SK-N-SH (cell line): ENCODE data around the gene MYO15B. TPM values are rescaled to one million over a fixed set of nuclear protein-coding genes. Genes with fewer than 3 reads are reported as not detected.

Experiments
- CTCF ChIA-PET: fragments of 300-600, 350-600 bp; formaldehyde crosslinking; extraction: SDS; loops from one replicate; lab custom pipeline; 2021; lab: Yijun Ruan, JAX
- POLR2A ChIA-PET: fragments of 350-600 bp; sonication (Branson Sonifier 250); formaldehyde crosslinking; extraction: SDS; loops from one replicate; lab custom pipeline; 2020; ENCODE audit warnings: antibody characterized with exemption, inconsistent platforms; lab: Yijun Ruan, JAX
- DNase-seq: peaks from one replicate; pipeline ENCODE4 v3.0.0; 2012
- H2AFZ ChIP-seq: fragments of 200-600 bp; sonication (generic); 2 replicates; pipeline ENCODE4 v1.8.1; 2016; ENCODE audit warnings: antibody characterized with exemption, mild to moderate bottlenecking, low read depth
- H3F3A ChIP-seq: fragments of 200-600 bp; sonication (generic); replicated peaks from 2 replicates; pipeline ENCODE3; 2016; ENCODE audit warnings: antibody characterized with exemption, mild to moderate bottlenecking; ENCODE audit not compliant: insufficient read depth
- H3K27ac ChIP-seq, 2 experiments: fragments of 200-500 bp in 1 of 2; fragments of 200-600 bp in 1 of 2; sonication (Bioruptor generic) in 1 of 2; sonication (generic), shearing (Covaris generic) in 1 of 2; 2 replicates each; pipeline versions ENCODE4 v1.5.1 to v1.6.1; 2014 to 2016; ENCODE audit warnings: low read depth in 2 of 2, inconsistent platforms in 1 of 2, low read length in 1 of 2, mild to moderate bottlenecking in 1 of 2, mixed read lengths in 1 of 2
- H3K27me3 ChIP-seq: fragments of 200-600 bp; sonication (generic), shearing (Covaris generic); 2 replicates; pipeline ENCODE4 v1.6.1; 2016; ENCODE audit warnings: mixed run types; ENCODE audit not compliant: insufficient read depth
- H3K36me3 ChIP-seq, 2 experiments: fragments of 200-500 bp in 1 of 2; fragments of 200-600 bp in 1 of 2; sonication (Bioruptor generic) in 1 of 2; sonication (generic) in 1 of 2; replicated peaks in 1 of 2; 2 replicates each; pipeline versions ENCODE3 to v1.5.1; 2014 to 2016; ENCODE audit warnings: low read length in 1 of 2, mild to moderate bottlenecking in 1 of 2; ENCODE audit not compliant: insufficient read depth in 2 of 2, control insufficient read depth in 1 of 2
- H3K4me1 ChIP-seq, 2 experiments: fragments of 200-500 bp in 1 of 2; fragments of 200-600 bp in 1 of 2; sonication (Bioruptor generic) in 1 of 2; sonication (generic), shearing (Covaris generic) in 1 of 2; 2 replicates each; pipeline versions ENCODE4 v1.5.1 to v1.6.1; 2014 to 2016; ENCODE audit warnings: low read depth in 1 of 2, low read length in 1 of 2, mixed run types in 1 of 2; ENCODE audit not compliant: insufficient read depth in 2 of 2, control insufficient read depth in 1 of 2
- H3K4me2 ChIP-seq: fragments of 200-600 bp; sonication (generic), shearing (Covaris generic); 2 replicates; pipeline ENCODE4 v1.6.1; 2017; ENCODE audit warnings: mixed run types
- H3K4me3 ChIP-seq, 2 experiments: fragments of 200-500 bp in 1 of 2; fragments of 200-600 bp in 1 of 2; sonication (Bioruptor generic) in 1 of 2; sonication (generic), shearing (Covaris generic) in 1 of 2; 2 replicates each; pipeline versions ENCODE4 v1.5.1 to v1.8.1; 2014 to 2016; ENCODE audit warnings: low read depth in 2 of 2, inconsistent platforms in 1 of 2, low read length in 1 of 2, mild to moderate bottlenecking in 1 of 2, mixed read lengths in 1 of 2, moderate library complexity in 1 of 2
- H3K79me2 ChIP-seq: fragments of 200-600 bp; sonication (generic); 2 replicates; pipeline ENCODE4 v1.8.1; 2017; ENCODE audit warnings: mild to moderate bottlenecking; ENCODE audit not compliant: insufficient read depth
- H3K9ac ChIP-seq: fragments of 200-600 bp; sonication (generic); 2 replicates; pipeline ENCODE4 v1.6.1; 2017; ENCODE audit warnings: mixed run types
- H3K9me2 ChIP-seq: fragments of 200-600 bp; sonication (generic); 2 replicates; pipeline ENCODE4 v1.6.1; 2017; ENCODE audit warnings: mixed run types
- H3K9me3 ChIP-seq: fragments of 200-600 bp; sonication (generic); 2 replicates; pipeline ENCODE4 v1.6.1; 2017; ENCODE audit warnings: mixed run types, mild to moderate bottlenecking, moderate library complexity
- H4K20me1 ChIP-seq: fragments of 200-600 bp; sonication (generic); 2 replicates; pipeline ENCODE4 v1.6.1; 2017; ENCODE audit warnings: mild to moderate bottlenecking, mixed run types; ENCODE audit not compliant: insufficient read depth
- CHD2 ChIP-seq: fragments of 150-350 bp; IDR thresholded peaks from 2 replicates; pipeline ENCODE4 v1.6.1; 2018; ENCODE audit warnings: low read length; ENCODE audit not compliant: partially characterized antibody
- ELF1 ChIP-seq: IDR thresholded peaks from 2 replicates; pipeline ENCODE4 v1.4.0; 2012
- EP300 ChIP-seq, 2 experiments: IDR thresholded peaks; 2 replicates each; pipeline versions ENCODE4 v1.4.0 to v1.6.1; 2012; ENCODE audit warnings: borderline replicate concordance in 1 of 2, low read depth in 1 of 2, low read length in 1 of 2
- EZH2phosphoT487 ChIP-seq: fragments of 200-600 bp; sonication (generic); IDR thresholded peaks from 2 replicates; pipeline ENCODE4 v1.6.1; 2017; ENCODE audit warnings: low read depth, mixed run types, mild to moderate bottlenecking, antibody characterized with exemption, moderate library complexity, borderline replicate concordance
- FOSL2 ChIP-seq: IDR thresholded peaks from 2 replicates; pipeline ENCODE4 v1.4.0; 2012; ENCODE audit warnings: low read depth, mild to moderate bottlenecking, moderate library complexity, borderline replicate concordance
- FOXJ3 ChIP-seq: sonication (generic); formaldehyde crosslinking; IDR thresholded peaks from 2 replicates; pipeline ENCODE4 v1.5.1; 2020; ENCODE audit warnings: mild to moderate bottlenecking, missing genetic modification reagents
- FOXM1 ChIP-seq: IDR thresholded peaks from 2 replicates; pipeline ENCODE4 v1.4.0; 2012; ENCODE audit warnings: low read depth, mild to moderate bottlenecking
- JUND ChIP-seq: IDR thresholded peaks from 2 replicates; pipeline ENCODE4 v1.4.0; 2012
- MXI1 ChIP-seq: IDR thresholded peaks from 2 replicates; pipeline ENCODE4 v1.6.1; 2012; ENCODE audit warnings: mild to moderate bottlenecking, low read depth, low read length, improper control_type of control experiment
- NFIC ChIP-seq: IDR thresholded peaks from 2 replicates; pipeline ENCODE4 v1.4.0; 2012; ENCODE audit warnings: borderline replicate concordance
- NRF1 ChIP-seq: IDR thresholded peaks from 2 replicates; pipeline ENCODE4 v1.6.1; 2012; ENCODE audit warnings: low read depth, mild to moderate bottlenecking, low read length
- POLR2AphosphoS5 ChIP-seq: IDR thresholded peaks from 2 replicates; pipeline ENCODE4 v1.6.1; 2012; ENCODE audit warnings: low read depth, low read length
- RAD21 ChIP-seq: IDR thresholded peaks from 2 replicates; pipeline ENCODE4 v1.6.1; 2012; ENCODE audit warnings: mild to moderate bottlenecking, low read length
- RFX5 ChIP-seq: IDR thresholded peaks from 2 replicates; pipeline ENCODE4 v1.6.1; 2012; ENCODE audit warnings: mild to moderate bottlenecking, improper control_type of control experiment, low read length
- SIN3A ChIP-seq: IDR thresholded peaks from 2 replicates; pipeline ENCODE4 v1.6.1; 2012; ENCODE audit warnings: low read depth, mild to moderate bottlenecking, low read length, moderate library complexity, borderline replicate concordance
- TAF1 ChIP-seq: IDR thresholded peaks from 2 replicates; pipeline ENCODE4 v1.6.1; 2012; ENCODE audit warnings: low read depth, mild to moderate bottlenecking, low read length, moderate library complexity, borderline replicate concordance
- USF1 ChIP-seq: IDR thresholded peaks from 2 replicates; pipeline ENCODE4 v1.4.0; 2012; ENCODE audit warnings: low read depth, borderline replicate concordance
- YY1 ChIP-seq: IDR thresholded peaks from 2 replicates; pipeline ENCODE4 v1.4.0; 2012; ENCODE audit warnings: low read depth, mild to moderate bottlenecking
- WGBS: methylation state at CpG from one replicate; pipeline ENCODE4 v1.1.6; 2017; ENCODE audit warnings: low lambda C conversion rate; 5-methylcytosine and 5-hydroxymethylcytosine counted together
- polyA plus RNA-seq, 3 experiments: library from polyadenylated mRNA; depleted of rRNA; stranded (reverse); fragments of >200 nt; gene quantifications; 2 replicates each; pipeline ENCODE4 v1.2.3, GENCODE V29; 2012
- TF ChIP-seq, protein P1 (sequence below): IDR thresholded peaks from 2 replicates; pipeline ENCODE4 v1.4.0; 2012; ENCODE audit warnings: low read depth
- TF ChIP-seq, protein P2 (sequence below): fragments of 200-600 bp; sonication (generic); IDR thresholded peaks from 2 replicates; pipeline ENCODE4 v1.6.1; 2017; ENCODE audit warnings: antibody characterized with exemption, mild to moderate bottlenecking, moderate library complexity
- TF ChIP-seq, protein P3 (sequence below): fragments of 150-350 bp; IDR thresholded peaks from 2 replicates; pipeline ENCODE4 v1.6.1; 2017; ENCODE audit warnings: antibody characterized with exemption, low read length, low read depth, borderline replicate concordance

The MYO15B gene
- polyA plus RNA-seq, 1 of the 3 experiments (the other 2 are of a cell fraction), result 10.3 TPM

- peak overlapping the region in 1 of 2 experiments; percentile 1; a peak in 1 of 4 replicates for H3K27ac ChIP-seq
- peaks cover 0 to 41% of the 10 kb centered on the region in 2 experiments for H3K36me3 ChIP-seq
- POLR2A ChIA-PET, result interaction anchor here (0.6 kb wide), 1 partner anchor 153 kb away, joined by 4 read pairs; no protein-coding TSS in a partner anchor
- no peaks in the 10 kb centered on the region for H3K9me3 ChIP-seq
- no peaks in the 10 kb centered on the region for H3F3A ChIP-seq
- H3K9ac ChIP-seq, result no peak overlapping the region
- no peaks in the 10 kb centered on the region for H4K20me1 ChIP-seq
- DNase-seq, result peak; percentile 62
- no peaks in the 10 kb centered on the region for H3K27me3 ChIP-seq
- CTCF ChIA-PET, result interaction anchor here (0.7 to 37.9 kb wide), 14 partner anchors 10 to 1289 kb away, joined by 3 to 1370 read pairs (median 4); partner anchors contain the start of genes GALK1, SMIM5 and TSEN54
- H3K9me2 ChIP-seq, result no peaks in the 10 kb centered on the region
- peaks cover 0 to 17% of the 10 kb centered on the region in 2 experiments; a peak in 1 of 4 replicates for H3K4me1 ChIP-seq
- 91% methylated on average over 8 of the region's 11 CpGs for WGBS
- no peak for TF ChIP-seq USF1
- no peak for TF ChIP-seq RAD21
- TF ChIP-seq, protein P1, sequence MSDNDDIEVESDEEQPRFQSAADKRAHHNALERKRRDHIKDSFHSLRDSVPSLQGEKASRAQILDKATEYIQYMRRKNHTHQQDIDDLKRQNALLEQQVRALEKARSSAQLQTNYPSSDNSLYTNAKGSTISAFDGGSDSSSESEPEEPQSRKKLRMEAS, result no peak
- no peak for TF ChIP-seq EP300 (IDR thresholded peaks at IDR 0.05; ENCODE audit: borderline replicate concordance in 1 of 2, low read depth in 1 of 2, low read length in 1 of 2)
- no peak for TF ChIP-seq MXI1
- TF ChIP-seq CHD2, result no peak
- TF ChIP-seq SIN3A, result no peak
- TF ChIP-seq JUND, result no peak
- no peak for TF ChIP-seq FOXM1
- TF ChIP-seq TAF1, result no peak
- TF ChIP-seq POLR2AphosphoS5, result no peak
- TF ChIP-seq, protein P2, sequence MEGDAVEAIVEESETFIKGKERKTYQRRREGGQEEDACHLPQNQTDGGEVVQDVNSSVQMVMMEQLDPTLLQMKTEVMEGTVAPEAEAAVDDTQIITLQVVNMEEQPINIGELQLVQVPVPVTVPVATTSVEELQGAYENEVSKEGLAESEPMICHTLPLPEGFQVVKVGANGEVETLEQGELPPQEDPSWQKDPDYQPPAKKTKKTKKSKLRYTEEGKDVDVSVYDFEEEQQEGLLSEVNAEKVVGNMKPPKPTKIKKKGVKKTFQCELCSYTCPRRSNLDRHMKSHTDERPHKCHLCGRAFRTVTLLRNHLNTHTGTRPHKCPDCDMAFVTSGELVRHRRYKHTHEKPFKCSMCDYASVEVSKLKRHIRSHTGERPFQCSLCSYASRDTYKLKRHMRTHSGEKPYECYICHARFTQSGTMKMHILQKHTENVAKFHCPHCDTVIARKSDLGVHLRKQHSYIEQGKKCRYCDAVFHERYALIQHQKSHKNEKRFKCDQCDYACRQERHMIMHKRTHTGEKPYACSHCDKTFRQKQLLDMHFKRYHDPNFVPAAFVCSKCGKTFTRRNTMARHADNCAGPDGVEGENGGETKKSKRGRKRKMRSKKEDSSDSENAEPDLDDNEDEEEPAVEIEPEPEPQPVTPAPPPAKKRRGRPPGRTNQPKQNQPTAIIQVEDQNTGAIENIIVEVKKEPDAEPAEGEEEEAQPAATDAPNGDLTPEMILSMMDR, result no peak
- TF ChIP-seq RFX5, result no peak
- TF ChIP-seq, all 33 proteins: peak for 0
- H3K79me2 ChIP-seq, result no peaks in the 10 kb centered on the region
- no peak overlapping the region for H2AFZ ChIP-seq
- H3K4me3 ChIP-seq, result no peak overlapping the region
- H3K4me2 ChIP-seq, result no peak overlapping the region
These were observed 39.0 kb downstream of the MYO15B start for GRCh38 chr17:75626496-75627038.

- H3K9me3 ChIP-seq, result no peaks in the 10 kb centered on the region
- ChIA-PET CTCF (interaction anchor here (1.3 to 37.9 kb wide), 8 partner anchors 10 to 124 kb away, joined by 3 to 1370 read pairs (median 16); partner anchors contain the start of genes GALK1, SMIM5 and TSEN54), POLR2A (interaction anchor here (0.6 kb wide), 1 partner anchor 153 kb away, joined by 4 read pairs; no protein-coding TSS in a partner anchor)
- H3F3A ChIP-seq, result no peaks in the 10 kb centered on the region
- H3K79me2 ChIP-seq, result no peaks in the 10 kb centered on the region
- 87% methylated on average over 10 of the region's 10 CpGs for WGBS
- H3K4me1 ChIP-seq, result peaks cover 0 to 12% of the 10 kb centered on the region in 2 experiments; a peak in 1 of 4 replicates
- H3K9ac ChIP-seq, result no peak overlapping the region
- H3K27ac ChIP-seq, result no peak overlapping the region; a peak in 1 of 4 replicates
- H3K9me2 ChIP-seq, result no peaks in the 10 kb centered on the region
- H4K20me1 ChIP-seq, result no peaks in the 10 kb centered on the region
- H3K36me3 ChIP-seq, result peaks cover 0 to 46% of the 10 kb centered on the region in 2 experiments
- no peak overlapping the region for H3K4me3 ChIP-seq
- DNase-seq, result no peak
- no peak overlapping the region for H3K4me2 ChIP-seq
- no peaks in the 10 kb centered on the region for H3K27me3 ChIP-seq
- no peak overlapping the region for H2AFZ ChIP-seq
- TF ChIP-seq NRF1 (no peak), ELF1 (no peak), FOSL2 (no peak), YY1 (no peak), SIN3A (no peak), RAD21 (no peak), NFIC (no peak), USF1 (no peak), EZH2phosphoT487 (no peak), POLR2AphosphoS5 (no peak), FOXJ3 (CRISPR knock-in tag) (no peak)
- TF ChIP-seq, protein P3, sequence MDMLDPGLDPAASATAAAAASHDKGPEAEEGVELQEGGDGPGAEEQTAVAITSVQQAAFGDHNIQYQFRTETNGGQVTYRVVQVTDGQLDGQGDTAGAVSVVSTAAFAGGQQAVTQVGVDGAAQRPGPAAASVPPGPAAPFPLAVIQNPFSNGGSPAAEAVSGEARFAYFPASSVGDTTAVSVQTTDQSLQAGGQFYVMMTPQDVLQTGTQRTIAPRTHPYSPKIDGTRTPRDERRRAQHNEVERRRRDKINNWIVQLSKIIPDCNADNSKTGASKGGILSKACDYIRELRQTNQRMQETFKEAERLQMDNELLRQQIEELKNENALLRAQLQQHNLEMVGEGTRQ, result no peak
- TF ChIP-seq, protein P1, result no peak
These were observed 39.5 kb downstream of the MYO15B start for GRCh38 chr17:75627094-75627493.
